Neural cell (in vitro differentiated cells): ENCODE measurements around the gene COL13A1. TPM values are rescaled to one million over a fixed set of nuclear protein-coding genes. Genes with fewer than 3 reads are reported as not detected.

Experiments
- H2AFZ ChIP-seq: fragments of 200-600, 300-800 bp; sonication (generic), shearing (Covaris generic); 2 replicates; pipeline ENCODE4 v1.6.0; 2014; ENCODE audit warnings: low read depth, mild to moderate bottlenecking, antibody characterized with exemption, low read length, moderate library complexity
- H3F3A ChIP-seq: fragments of 200-600 bp; shearing (Covaris generic); 2 replicates; pipeline ENCODE4 v1.6.1; 2016; ENCODE audit warnings: mild to moderate bottlenecking, moderate library complexity, mixed read lengths, antibody characterized with exemption, low read length; ENCODE audit not compliant: insufficient read depth, poor library complexity, severe bottlenecking
- H3K27ac ChIP-seq: fragments of 200-600, 300-800 bp; sonication (generic), shearing (Covaris generic); 2 replicates; pipeline ENCODE4 v1.5.1; 2014; ENCODE audit warnings: mild to moderate bottlenecking, low read length, moderate library complexity
- H3K27me3 ChIP-seq: fragments of 300-800, 200-600 bp; sonication (generic), shearing (Covaris generic); 2 replicates; pipeline ENCODE4 v1.6.0; 2014; ENCODE audit warnings: mild to moderate bottlenecking, low read depth, low read length, moderate library complexity; ENCODE audit not compliant: insufficient read depth
- H3K36me3 ChIP-seq: fragments of 300-800, 200-600 bp; sonication (generic), shearing (Covaris generic); 2 replicates; pipeline ENCODE4 v1.5.1; 2014; ENCODE audit warnings: mild to moderate bottlenecking, antibody characterized with exemption, low read length, moderate library complexity; ENCODE audit not compliant: insufficient read depth
- H3K4me2 ChIP-seq: fragments of 300-800, 200-600 bp; sonication (generic), shearing (Covaris generic); 2 replicates; pipeline ENCODE4 v1.6.0; 2014; ENCODE audit warnings: mild to moderate bottlenecking, low read length
- H3K4me3 ChIP-seq: fragments of 300-800, 200-600 bp; sonication (generic), shearing (Covaris generic); 2 replicates; pipeline ENCODE4 v1.5.1; 2014; ENCODE audit warnings: mild to moderate bottlenecking, low read length, moderate library complexity
- H3K79me2 ChIP-seq: fragments of 200-600 bp; shearing (Covaris generic); replicated peaks from 2 replicates; pipeline ENCODE4 v1.6.0; 2014; ENCODE audit warnings: mild to moderate bottlenecking, low read length, moderate library complexity; ENCODE audit not compliant: insufficient read depth
- H3K9ac ChIP-seq: fragments of 300-800, 200-600 bp; sonication (generic), shearing (Covaris generic); 2 replicates; pipeline ENCODE4 v1.6.1; 2016; ENCODE audit warnings: mild to moderate bottlenecking, low read length, mixed read lengths
- H3K9me2 ChIP-seq: fragments of 200-600 bp; shearing (Covaris generic); 2 replicates; pipeline ENCODE4 v1.6.1; 2016; ENCODE audit warnings: mild to moderate bottlenecking, low read length, mixed read lengths; ENCODE audit not compliant: insufficient read depth
- H3K9me3 ChIP-seq: fragments of 200-600, 300-800 bp; sonication (generic), shearing (Covaris generic); 2 replicates; pipeline ENCODE4 v1.6.1; 2016; ENCODE audit warnings: mild to moderate bottlenecking, mixed run types, low read length, moderate library complexity, mixed read lengths
- H4K20me1 ChIP-seq: fragments of 200-600 bp; shearing (Covaris generic); 2 replicates; pipeline ENCODE4 v1.6.1; 2016; ENCODE audit warnings: mild to moderate bottlenecking, mixed run types; ENCODE audit not compliant: insufficient read depth
- EP300 ChIP-seq: fragments of 450-650 bp; conservative IDR thresholded peaks from 2 replicates; pipeline ENCODE4 v1.6.1; 2014; ENCODE audit warnings: antibody characterized with exemption, mild to moderate bottlenecking, moderate library complexity; ENCODE audit not compliant: poor library complexity, severe bottlenecking
- EZH2 ChIP-seq: fragments of 200-600, 300-800 bp; shearing (Covaris generic), sonication (generic); IDR thresholded peaks from 2 replicates; pipeline ENCODE4 v1.6.1; 2014; ENCODE audit warnings: antibody characterized with exemption, low read length, borderline replicate concordance, mild to moderate bottlenecking; ENCODE audit not compliant: insufficient read depth, poor library complexity, severe bottlenecking
- MXI1 ChIP-seq: fragments of 450-650 bp; conservative IDR thresholded peaks from 2 replicates; pipeline ENCODE4 v1.6.1; 2014; ENCODE audit warnings: antibody characterized with exemption, mild to moderate bottlenecking; ENCODE audit not compliant: poor library complexity, severe bottlenecking
- POLR2AphosphoS5 ChIP-seq: IDR thresholded peaks from 2 replicates; pipeline ENCODE4 v1.6.1; 2012
- RAD21 ChIP-seq: fragments of 450-650 bp; conservative IDR thresholded peaks from 2 replicates; pipeline ENCODE4 v1.6.1; 2014; ENCODE audit warnings: antibody characterized with exemption, mild to moderate bottlenecking, moderate library complexity
- REST ChIP-seq: IDR thresholded peaks from 2 replicates; pipeline ENCODE4 v1.6.1; 2012; ENCODE audit warnings: borderline replicate concordance
- SMC3 ChIP-seq: fragments of 450-650 bp; conservative IDR thresholded peaks from 2 replicates; pipeline ENCODE4 v1.6.1; 2014; ENCODE audit warnings: antibody characterized with exemption, mild to moderate bottlenecking, moderate library complexity; ENCODE audit not compliant: poor library complexity
- TAF1 ChIP-seq: IDR thresholded peaks from 2 replicates; pipeline ENCODE4 v1.6.1; 2012; ENCODE audit warnings: low read depth
- polyA plus RNA-seq: library from polyadenylated mRNA; depleted of rRNA; stranded (reverse); fragments of >200 nt; gene quantifications from 2 replicates; pipeline ENCODE4 v1.2.3, GENCODE V29; 2014
- TF ChIP-seq, protein P1 (sequence below): fragments of 450-650 bp; IDR thresholded peaks from 2 replicates; pipeline ENCODE4 v1.5.1; 2014; ENCODE audit warnings: antibody characterized with exemption, mild to moderate bottlenecking, moderate library complexity; ENCODE audit not compliant: poor library complexity, severe bottlenecking

The COL13A1 gene
- polyA plus RNA-seq, 1 donor from 2014 or later, result 4.7 TPM

GRCh38 chr10:69768386-69768785 is 33.3 kb upstream of the COL13A1 start:
- Histone ChIP-seq H3K9ac (no peak overlapping the region), H4K20me1 (no peaks in the 10 kb centered on the region), H3K4me3 (no peak overlapping the region), H3K79me2 (no peaks in the 10 kb centered on the region), H3K4me2 (no peak overlapping the region), H3K36me3 (no peaks in the 10 kb centered on the region), H2AFZ (no peak overlapping the region), H3F3A (no peaks in the 10 kb centered on the region), H3K27ac (no peak overlapping the region), H3K9me2 (no peaks in the 10 kb centered on the region), H3K9me3 (no peaks in the 10 kb centered on the region), H3K27me3 (no peaks in the 10 kb centered on the region)
- TF ChIP-seq EP300, result no peak
- TF ChIP-seq EZH2, result no peak
- TF ChIP-seq SMC3, result no peak
- no peak for TF ChIP-seq RAD21
- TF ChIP-seq, protein P1, sequence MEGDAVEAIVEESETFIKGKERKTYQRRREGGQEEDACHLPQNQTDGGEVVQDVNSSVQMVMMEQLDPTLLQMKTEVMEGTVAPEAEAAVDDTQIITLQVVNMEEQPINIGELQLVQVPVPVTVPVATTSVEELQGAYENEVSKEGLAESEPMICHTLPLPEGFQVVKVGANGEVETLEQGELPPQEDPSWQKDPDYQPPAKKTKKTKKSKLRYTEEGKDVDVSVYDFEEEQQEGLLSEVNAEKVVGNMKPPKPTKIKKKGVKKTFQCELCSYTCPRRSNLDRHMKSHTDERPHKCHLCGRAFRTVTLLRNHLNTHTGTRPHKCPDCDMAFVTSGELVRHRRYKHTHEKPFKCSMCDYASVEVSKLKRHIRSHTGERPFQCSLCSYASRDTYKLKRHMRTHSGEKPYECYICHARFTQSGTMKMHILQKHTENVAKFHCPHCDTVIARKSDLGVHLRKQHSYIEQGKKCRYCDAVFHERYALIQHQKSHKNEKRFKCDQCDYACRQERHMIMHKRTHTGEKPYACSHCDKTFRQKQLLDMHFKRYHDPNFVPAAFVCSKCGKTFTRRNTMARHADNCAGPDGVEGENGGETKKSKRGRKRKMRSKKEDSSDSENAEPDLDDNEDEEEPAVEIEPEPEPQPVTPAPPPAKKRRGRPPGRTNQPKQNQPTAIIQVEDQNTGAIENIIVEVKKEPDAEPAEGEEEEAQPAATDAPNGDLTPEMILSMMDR, result no peak
- TF ChIP-seq MXI1, result no peak
- TF ChIP-seq REST, result no peak
- no peak for TF ChIP-seq TAF1

DNA sequence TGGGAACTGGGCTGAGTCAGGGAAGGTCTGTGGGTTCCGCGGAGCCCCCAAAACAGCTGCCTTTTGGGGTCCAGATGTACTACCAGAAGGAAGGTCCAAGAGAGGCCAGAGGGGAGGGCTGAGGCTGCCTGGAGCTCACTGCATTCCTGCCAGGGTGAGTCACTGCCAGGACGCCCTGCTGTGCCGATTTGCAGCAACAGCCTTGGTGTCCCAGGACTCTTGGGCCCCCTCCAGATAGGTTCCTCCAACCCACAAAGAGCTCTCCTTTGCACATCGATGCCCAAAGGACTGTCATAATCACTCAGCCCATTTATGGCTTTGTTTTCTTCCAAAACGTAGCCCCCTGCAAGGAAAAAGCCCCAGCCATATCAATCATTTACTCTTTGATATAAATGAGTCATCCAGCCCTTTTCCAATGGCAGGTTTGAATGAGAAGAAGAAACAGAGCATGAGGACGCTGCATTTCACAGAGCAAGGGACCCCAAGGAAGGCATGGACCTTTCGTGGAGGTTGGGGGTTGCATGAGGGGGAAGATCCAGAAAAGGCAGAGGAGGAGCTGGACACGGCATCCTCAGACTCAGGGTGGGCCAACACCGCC is 32.2 kb upstream of the COL13A1 start:
- Histone ChIP-seq H3K4me3 (no peak overlapping the region), H2AFZ (no peak overlapping the region), H3F3A (no peaks in the 10 kb centered on the region), H3K36me3 (no peaks in the 10 kb centered on the region), H4K20me1 (no peaks in the 10 kb centered on the region), H3K4me2 (no peak overlapping the region), H3K9ac (no peak overlapping the region), H3K27me3 (no peaks in the 10 kb centered on the region), H3K27ac (no peak overlapping the region), H3K9me2 (no peaks in the 10 kb centered on the region), H3K79me2 (no peaks in the 10 kb centered on the region), H3K9me3 (no peaks in the 10 kb centered on the region)
- TF ChIP-seq POLR2AphosphoS5 (no peak), SMC3 (no peak), MXI1 (no peak), REST (no peak), TAF1 (no peak), EZH2 (no peak), EP300 (no peak), RAD21 (no peak)
- TF ChIP-seq, protein P1, result no peak
